Epithelial cell of esophagus (primary cell): ENCODE data around the gene MRPL46.

Experiments used
- DNase-seq: peaks from one replicate; pipeline ENCODE4 v3.0.0; 2010; ENCODE audit warnings: low read depth
- H3K4me3 ChIP-seq: 2 replicates; pipeline ENCODE4 v1.5.1; 2011; ENCODE audit warnings: mild to moderate bottlenecking, low read length, control low read depth
- TF ChIP-seq, protein P1 (sequence below): IDR thresholded peaks from 2 replicates; pipeline ENCODE4 v1.5.1; 2011; ENCODE audit warnings: low read depth, mild to moderate bottlenecking, low read length, control low read depth, inconsistent platforms; ENCODE audit not compliant: insufficient read depth; ENCODE audit errors: missing control alignments

The MRPL46 gene

DNA sequence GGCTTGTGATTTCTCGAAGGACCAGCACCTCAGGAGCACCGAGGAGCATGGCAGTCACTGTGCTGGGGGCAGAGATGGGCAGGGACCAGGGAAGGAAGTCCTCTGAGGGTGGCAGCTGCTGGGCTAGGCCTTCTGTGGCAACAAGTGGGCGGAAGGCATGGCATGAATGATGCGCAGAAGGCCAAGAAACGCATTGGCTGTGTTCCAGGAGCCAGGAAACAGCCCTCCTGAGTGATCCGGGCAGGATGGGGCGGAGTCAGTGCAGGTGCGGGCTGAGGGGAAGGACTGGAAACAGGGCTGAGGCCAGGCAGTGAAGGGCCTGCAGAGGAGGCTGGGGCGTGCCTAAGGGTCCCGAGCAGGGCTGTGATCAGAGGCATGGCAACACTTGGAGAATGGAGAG is 24.0 kb upstream of the MRPL46 start:
- peak; percentile 19 for DNase-seq
- TF ChIP-seq, protein P1, sequence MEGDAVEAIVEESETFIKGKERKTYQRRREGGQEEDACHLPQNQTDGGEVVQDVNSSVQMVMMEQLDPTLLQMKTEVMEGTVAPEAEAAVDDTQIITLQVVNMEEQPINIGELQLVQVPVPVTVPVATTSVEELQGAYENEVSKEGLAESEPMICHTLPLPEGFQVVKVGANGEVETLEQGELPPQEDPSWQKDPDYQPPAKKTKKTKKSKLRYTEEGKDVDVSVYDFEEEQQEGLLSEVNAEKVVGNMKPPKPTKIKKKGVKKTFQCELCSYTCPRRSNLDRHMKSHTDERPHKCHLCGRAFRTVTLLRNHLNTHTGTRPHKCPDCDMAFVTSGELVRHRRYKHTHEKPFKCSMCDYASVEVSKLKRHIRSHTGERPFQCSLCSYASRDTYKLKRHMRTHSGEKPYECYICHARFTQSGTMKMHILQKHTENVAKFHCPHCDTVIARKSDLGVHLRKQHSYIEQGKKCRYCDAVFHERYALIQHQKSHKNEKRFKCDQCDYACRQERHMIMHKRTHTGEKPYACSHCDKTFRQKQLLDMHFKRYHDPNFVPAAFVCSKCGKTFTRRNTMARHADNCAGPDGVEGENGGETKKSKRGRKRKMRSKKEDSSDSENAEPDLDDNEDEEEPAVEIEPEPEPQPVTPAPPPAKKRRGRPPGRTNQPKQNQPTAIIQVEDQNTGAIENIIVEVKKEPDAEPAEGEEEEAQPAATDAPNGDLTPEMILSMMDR: no peak
- no peak overlapping the region for H3K4me3 ChIP-seq

DNA sequence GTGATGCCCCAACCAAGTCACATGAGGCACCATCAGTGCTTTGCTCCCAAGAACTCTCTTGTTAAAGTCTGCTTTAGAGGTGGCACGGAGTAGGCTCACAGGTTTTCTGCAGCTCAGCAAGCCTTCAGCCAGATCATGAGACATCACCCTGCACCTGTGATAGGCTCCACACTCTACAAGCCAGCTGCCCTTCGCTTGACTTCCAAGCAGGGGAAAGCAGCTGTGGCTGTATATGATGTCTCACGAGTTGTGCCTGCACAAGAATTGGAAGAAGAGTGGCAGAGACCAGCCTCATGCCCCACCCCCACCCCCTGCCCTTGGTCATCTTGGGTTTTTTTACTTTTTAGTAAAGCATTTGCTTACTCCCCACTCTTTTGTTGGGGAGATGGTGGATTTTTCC is 22.8 kb upstream of the MRPL46 start:
- H3K4me3 ChIP-seq: no peak overlapping the region
- no peak for DNase-seq
- TF ChIP-seq, protein P1: no peak

DNA sequence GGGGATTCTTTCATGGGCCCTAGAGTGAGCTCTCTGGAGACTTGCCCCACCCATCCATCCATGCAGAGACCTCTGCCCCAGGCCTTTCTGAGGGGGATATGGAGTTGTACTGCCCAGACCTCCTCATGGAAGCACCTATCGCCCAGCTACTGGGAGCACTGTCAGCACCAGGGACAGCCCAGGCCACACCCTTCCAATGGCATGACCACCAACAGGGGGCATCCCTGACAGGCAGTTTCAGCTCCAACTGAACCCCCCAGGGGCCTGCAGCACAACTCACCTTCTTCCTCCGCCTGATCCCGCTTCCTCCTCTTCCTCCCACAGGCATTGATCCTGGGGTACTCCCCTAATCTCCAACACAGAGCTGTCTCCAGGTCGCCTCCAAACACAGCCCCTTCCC is 22.1 kb upstream of the MRPL46 start:
- H3K4me3 ChIP-seq: no peak overlapping the region
- TF ChIP-seq, protein P1: no peak
- no peak for DNase-seq

DNA sequence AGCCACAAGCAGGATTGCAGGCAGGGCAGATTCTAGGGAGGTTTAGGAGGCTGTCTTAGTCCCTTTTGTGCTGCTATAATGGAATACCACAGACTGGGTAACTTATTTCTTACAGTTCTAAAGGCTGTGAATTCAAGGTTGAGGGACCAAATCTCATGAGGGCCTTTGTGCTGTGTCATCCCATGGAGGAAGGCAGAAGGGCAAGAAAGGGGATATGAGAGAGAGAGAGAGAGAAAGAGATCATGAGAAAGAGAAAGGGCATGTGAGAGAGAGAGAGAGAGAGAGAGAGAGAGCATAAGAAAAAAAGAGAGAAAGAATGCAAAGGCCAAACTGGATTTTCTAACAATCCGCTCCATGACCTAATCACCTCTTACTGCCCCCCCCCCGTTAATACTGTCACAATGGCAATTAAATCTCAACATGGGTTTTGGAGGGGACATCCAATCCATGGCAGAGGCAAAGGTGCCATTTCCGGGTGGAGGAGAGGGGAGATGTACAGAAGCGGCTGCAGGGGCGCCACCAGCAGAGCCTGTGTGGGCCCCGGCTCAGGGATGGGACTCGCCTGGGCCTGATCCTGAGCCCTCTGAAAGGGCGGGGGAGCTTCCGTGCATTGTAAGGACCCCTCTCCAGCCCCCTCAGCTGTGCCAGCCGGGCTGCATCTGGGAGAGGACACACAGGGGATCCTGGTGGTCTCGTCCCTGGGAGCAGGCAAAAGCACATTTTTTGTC is 20.8 kb upstream of the MRPL46 start:
- TF ChIP-seq, protein P1: no peak
- H3K4me3 ChIP-seq: no peak overlapping the region

DNA sequence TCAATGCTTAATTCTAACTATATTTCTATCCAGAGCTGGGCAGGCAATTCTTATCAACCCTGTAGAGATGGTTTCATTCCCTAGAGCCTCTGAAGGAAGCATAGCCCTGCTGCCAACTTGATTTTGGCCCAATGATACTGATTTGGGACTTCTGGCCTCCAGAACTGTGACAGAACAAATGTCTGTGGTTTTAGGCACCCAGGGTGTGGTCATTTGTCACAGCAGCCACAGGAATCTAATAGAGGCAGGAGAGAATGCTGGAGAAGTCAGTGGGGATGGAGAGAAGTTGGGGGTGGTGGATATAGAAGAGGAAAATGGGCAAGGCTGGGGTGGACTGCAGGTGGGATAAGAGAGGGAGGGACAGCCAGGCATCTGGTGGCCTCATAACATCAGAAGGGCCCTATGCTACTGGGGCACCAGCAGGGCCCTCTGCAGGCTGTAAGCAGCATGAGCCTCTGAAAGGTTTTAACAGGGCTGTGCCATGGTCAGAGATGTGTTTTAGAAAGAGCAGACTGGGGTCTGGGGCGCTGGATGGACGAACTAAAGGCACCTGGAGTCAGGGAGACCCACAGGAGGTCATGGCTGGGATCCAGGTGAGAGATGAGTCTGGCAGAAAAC is 20.1 kb upstream of the MRPL46 start:
- no peak overlapping the region for H3K4me3 ChIP-seq
- TF ChIP-seq, protein P1: no peak
- DNase-seq: no peak

More for the DNA sequence above, 20.8 kb upstream of the MRPL46 start:
- DNase-seq: no peak

DNA sequence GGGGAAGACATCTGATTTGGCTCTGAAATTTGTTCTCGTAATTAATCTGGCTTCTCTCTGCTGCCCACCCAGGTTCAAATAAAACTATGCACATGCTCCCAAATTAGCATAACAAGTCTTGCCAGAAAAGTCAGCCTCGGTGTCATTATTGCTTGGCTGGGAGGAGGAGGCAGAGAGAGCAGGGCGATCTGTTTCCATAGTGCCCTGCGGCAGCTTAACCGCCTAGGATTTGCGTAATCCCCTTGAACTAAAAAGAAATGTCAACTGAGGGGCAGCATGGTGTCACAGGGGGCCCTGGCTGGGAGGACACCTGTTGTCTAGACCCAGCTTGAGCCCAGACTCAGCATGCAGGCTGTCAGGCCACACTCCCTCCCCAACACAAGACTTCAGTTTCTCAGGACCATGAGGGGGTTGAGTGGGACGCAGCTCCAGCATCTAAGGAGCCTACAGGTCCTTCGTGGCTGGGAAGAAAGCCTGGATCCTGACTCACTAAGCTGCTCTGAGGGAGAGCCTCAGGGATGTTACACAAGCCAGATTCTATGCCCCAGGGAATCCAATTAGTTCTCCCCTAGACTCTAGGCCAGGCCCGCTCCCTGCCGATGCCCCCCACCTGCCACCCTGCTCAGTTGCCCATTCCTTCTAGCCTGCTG is 17.6 kb upstream of the MRPL46 start:
- DNase-seq: peak; percentile 56
- H3K4me3 ChIP-seq: no peak overlapping the region
- TF ChIP-seq, protein P1: no peak
